SK-N-MC (cell line): ENCODE results near the gene WRAP73.

Experiments
- EZH2 ChIP-seq: fragments of 200-600 bp; sonication (generic); IDR thresholded peaks from one replicate; pipeline ENCODE4 v1.6.1; 2017; ENCODE audit warnings: antibody characterized with exemption
- FOXP2 ChIP-seq: optimal IDR thresholded peaks from 2 replicates; pipeline ENCODE3; 2011; ENCODE audit warnings: mild to moderate bottlenecking, moderate library complexity; ENCODE audit not compliant: insufficient read depth; ENCODE audit errors: extremely low read length, control extremely low read depth
- POLR2AphosphoS5 ChIP-seq: IDR thresholded peaks from 2 replicates; pipeline ENCODE4 v1.6.1; 2012; ENCODE audit warnings: mild to moderate bottlenecking, low read depth, low read length, borderline replicate concordance

- TF ChIP-seq EZH2 (no peak), POLR2AphosphoS5 (no peak), FOXP2 (no peak)
Measured at GRCh38 chr1:3642919-3643675, 6.8 kb downstream of the WRAP73 start.
